Measurements from ENCODE around the gene MSH5. TPM values are rescaled to one million over a fixed set of nuclear protein-coding genes. Genes with fewer than 3 reads are reported as not detected.

Gene MSH5
- total RNA-seq, 4 donors from 2014 or later = 4.0 to 6.4 (median 4.5) TPM

GRCh38 chr6:31715022-31715958 lies 24.5 kb upstream of the MSH5 start, which contains the start of gene LY6G6D:
Gene LY6G6D, plus strand, starts transcription at chr6:31715348. Its CDS starts 8 bp downstream, at chr6:31715356.
- Histone ChIP-seq H3K4me3 (no peak within 1 kb of the TSS), H3K9me3 (no peaks in the 10 kb centered on the region), H3K36me3 (no peaks in the 10 kb centered on the region), H3K27me3 (peaks cover 0 to under 1% (median 0%) of the 10 kb centered on the region in 4 donors), H3K27ac (replicated peaks in 1 of 4) (no peak within 1 kb of the TSS), H3K4me1 (no peaks in the 10 kb centered on the region)
- intact Hi-C loops (cut with DNase I) = no loop called here
- 67% methylated on average over 10 of the region's 16 CpGs for WGBS
- DNase-seq (ENCODE audit: extremely low spot score) = no peak
- TF ChIP-seq EP300 (IDR thresholded peaks at IDR 0.05) (no peak), CTCF (IDR thresholded peaks at IDR 0.05) (no peak), POLR2A (IDR thresholded peaks at IDR 0.05; ENCODE audit: low read depth) (no peak), POLR2AphosphoS5 (IDR thresholded peaks at IDR 0.05) (no peak)

GRCh38 chr6:31717499-31718222 lies 22.1 kb upstream of the MSH5 start:
- Histone ChIP-seq H3K27me3 (no peaks in the 10 kb centered on the region), H3K36me3 (no peaks in the 10 kb centered on the region), H3K9me3 (no peaks in the 10 kb centered on the region), H3K4me1 (no peaks in the 10 kb centered on the region), H3K27ac (replicated peaks in 1 of 4) (no peak overlapping the region), H3K4me3 (no peak overlapping the region)
- TF ChIP-seq EP300 (IDR thresholded peaks at IDR 0.05) (no peak), POLR2AphosphoS5 (IDR thresholded peaks at IDR 0.05) (no peak), POLR2A (IDR thresholded peaks at IDR 0.05; ENCODE audit: low read depth) (no peak), CTCF (IDR thresholded peaks at IDR 0.05) (no peak)
- intact Hi-C loops (cut with DNase I) = no loop called here
- 67% methylated on average over 8 of the region's 10 CpGs for WGBS
- no peak for DNase-seq (ENCODE audit: extremely low spot score)

- Histone ChIP-seq H3K36me3 (no peaks in the 10 kb centered on the region), H3K4me3 (no peak overlapping the region), H3K27ac (replicated peaks in 1 of 4) (no peak overlapping the region), H3K4me1 (no peaks in the 10 kb centered on the region), H3K27me3 (no peaks in the 10 kb centered on the region), H3K9me3 (no peaks in the 10 kb centered on the region)
- TF ChIP-seq POLR2AphosphoS5 (IDR thresholded peaks at IDR 0.05) (no peak), POLR2A (IDR thresholded peaks at IDR 0.05; ENCODE audit: low read depth) (no peak), EP300 (IDR thresholded peaks at IDR 0.05) (no peak), CTCF (IDR thresholded peaks at IDR 0.05) (no peak)
- 100% methylated on average over 1 of the region's 1 CpG for WGBS
- intact Hi-C loops (cut with DNase I) = no loop called here
- DNase-seq (ENCODE audit: extremely low spot score) = no peak
These were observed 21.5 kb upstream of the MSH5 start for GRCh38 chr6:31718265-31718664.

GRCh38 chr6:31719001-31719400 lies 20.8 kb upstream of the MSH5 start:
- intact Hi-C loops (cut with DNase I) = no loop called here
- H3K27ac ChIP-seq (replicated peaks in 1 of 4) = no peak overlapping the region
- peaks cover 0 to under 1% (median 0%) of the 10 kb centered on the region in 4 donors for H3K36me3 ChIP-seq
- H3K4me3 ChIP-seq = no peak overlapping the region
- H3K27me3 ChIP-seq = no peaks in the 10 kb centered on the region
- no peaks in the 10 kb centered on the region for H3K9me3 ChIP-seq
- no peak for DNase-seq (ENCODE audit: extremely low spot score)
- TF ChIP-seq CTCF (IDR thresholded peaks at IDR 0.05) = no peak
- TF ChIP-seq EP300 (IDR thresholded peaks at IDR 0.05) = no peak
- no peak for TF ChIP-seq POLR2AphosphoS5 (IDR thresholded peaks at IDR 0.05)
- no peak for TF ChIP-seq POLR2A (IDR thresholded peaks at IDR 0.05; ENCODE audit: low read depth)
- 85% methylated on average over 6 of the region's 6 CpGs for WGBS
- no peaks in the 10 kb centered on the region for H3K4me1 ChIP-seq

All from esophagus muscularis mucosa (tissue), 4 donors.